GM12873 (cell line): ENCODE results near the gene SPPL2B.

ENCODE experiments used
- CTCF ChIP-seq: IDR thresholded peaks from 2 replicates; pipeline ENCODE4 v1.5.1; 2012; ENCODE audit warnings: low read depth, mild to moderate bottlenecking, moderate library complexity, low read length, control low read depth; ENCODE audit not compliant: insufficient read depth; ENCODE audit errors: missing control alignments

Gene SPPL2B

GRCh38 chr19:2338055-2338615 lies 9.7 kb downstream of the SPPL2B start:
- TF ChIP-seq CTCF, result no peak

GRCh38 chr19:2338751-2339643 lies 10.5 kb downstream of the SPPL2B start:
- TF ChIP-seq CTCF, result no peak

- no peak for TF ChIP-seq CTCF
Observed at GRCh38 chr19:2339644-2340310, 11.3 kb downstream of the SPPL2B start.

- TF ChIP-seq CTCF, result no peak
Observed at GRCh38 chr19:2340496-2341243, 12.2 kb downstream of the SPPL2B start.

- no peak for TF ChIP-seq CTCF
Observed at GRCh38 chr19:2341244-2341751, 12.8 kb downstream of the SPPL2B start.

GRCh38 chr19:2341982-2342381 lies 13.5 kb downstream of the SPPL2B start:
- no peak for TF ChIP-seq CTCF
